GM13977 (cell line): ENCODE measurements around the gene CFDP1.

ENCODE experiments used
- DNase-seq: peaks from one replicate; pipeline ENCODE4 v3.0.0; 2012; ENCODE audit warnings: low spot score
- in situ Hi-C: fragments of 300-500 bp; cut with MboI; formaldehyde crosslinking; loops from one replicate; pipeline ENCODE4 v1.12.0; 2022; ENCODE audit warnings: low sequenced_read_pairs, low pct_unique_long_range_greater_than_20kb, mixed read lengths, inconsistent platforms; ENCODE audit not compliant: unreplicated experiment
- TF ChIP-seq, protein P1 (sequence below): IDR thresholded peaks from 2 replicates; pipeline ENCODE4 v1.5.1; 2012; ENCODE audit warnings: mild to moderate bottlenecking, control low read depth; ENCODE audit not compliant: insufficient read depth; ENCODE audit errors: extremely low read depth, missing control alignments

CFDP1 gene

GRCh38 chr16:75392906-75393305 lies 40.4 kb downstream of the CFDP1 start:
- TF ChIP-seq, protein P1, sequence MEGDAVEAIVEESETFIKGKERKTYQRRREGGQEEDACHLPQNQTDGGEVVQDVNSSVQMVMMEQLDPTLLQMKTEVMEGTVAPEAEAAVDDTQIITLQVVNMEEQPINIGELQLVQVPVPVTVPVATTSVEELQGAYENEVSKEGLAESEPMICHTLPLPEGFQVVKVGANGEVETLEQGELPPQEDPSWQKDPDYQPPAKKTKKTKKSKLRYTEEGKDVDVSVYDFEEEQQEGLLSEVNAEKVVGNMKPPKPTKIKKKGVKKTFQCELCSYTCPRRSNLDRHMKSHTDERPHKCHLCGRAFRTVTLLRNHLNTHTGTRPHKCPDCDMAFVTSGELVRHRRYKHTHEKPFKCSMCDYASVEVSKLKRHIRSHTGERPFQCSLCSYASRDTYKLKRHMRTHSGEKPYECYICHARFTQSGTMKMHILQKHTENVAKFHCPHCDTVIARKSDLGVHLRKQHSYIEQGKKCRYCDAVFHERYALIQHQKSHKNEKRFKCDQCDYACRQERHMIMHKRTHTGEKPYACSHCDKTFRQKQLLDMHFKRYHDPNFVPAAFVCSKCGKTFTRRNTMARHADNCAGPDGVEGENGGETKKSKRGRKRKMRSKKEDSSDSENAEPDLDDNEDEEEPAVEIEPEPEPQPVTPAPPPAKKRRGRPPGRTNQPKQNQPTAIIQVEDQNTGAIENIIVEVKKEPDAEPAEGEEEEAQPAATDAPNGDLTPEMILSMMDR = no peak
- DNase-seq = no peak
- in situ Hi-C loops = no loop called here

- in situ Hi-C loops = no loop called here
- TF ChIP-seq, protein P1 = no peak
- no peak for DNase-seq
These were observed 42.2 kb downstream of the CFDP1 start for GRCh38 chr16:75390926-75391653.

DNA sequence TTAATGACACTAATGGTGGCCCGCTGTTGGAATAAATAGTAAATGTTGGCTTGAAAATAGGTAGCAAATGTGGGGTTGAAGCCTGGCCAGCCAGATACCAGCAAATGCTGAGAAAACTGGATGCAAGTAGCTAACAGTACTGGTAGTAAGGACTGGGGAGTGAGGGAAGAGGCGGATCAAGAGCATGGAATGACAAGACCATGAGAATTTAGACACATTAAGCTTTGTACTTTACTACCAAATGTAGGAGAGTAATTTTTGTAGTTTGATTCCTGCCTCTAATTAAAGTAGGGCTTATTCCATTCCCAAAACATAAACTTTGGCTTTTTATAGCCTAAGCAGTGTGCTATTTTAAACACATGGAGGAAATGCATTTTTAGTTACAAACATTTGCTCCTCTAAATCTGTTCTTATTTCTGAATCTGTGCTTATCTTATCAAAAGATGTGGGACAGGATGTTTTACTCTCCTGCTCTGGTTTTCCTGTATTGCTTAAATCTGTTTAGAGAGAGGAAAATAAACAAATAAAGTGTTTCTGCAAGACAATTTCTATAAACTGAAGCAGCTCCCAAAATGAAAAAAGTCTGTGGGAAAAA lies 44.1 kb downstream of the CFDP1 start:
- in situ Hi-C loops = loop anchor here (10.0 kb wide), 1 partner anchor 174 kb away; the partner anchor contains the start of gene CTRB1
- TF ChIP-seq, protein P1 = no peak
- no peak for DNase-seq

DNA sequence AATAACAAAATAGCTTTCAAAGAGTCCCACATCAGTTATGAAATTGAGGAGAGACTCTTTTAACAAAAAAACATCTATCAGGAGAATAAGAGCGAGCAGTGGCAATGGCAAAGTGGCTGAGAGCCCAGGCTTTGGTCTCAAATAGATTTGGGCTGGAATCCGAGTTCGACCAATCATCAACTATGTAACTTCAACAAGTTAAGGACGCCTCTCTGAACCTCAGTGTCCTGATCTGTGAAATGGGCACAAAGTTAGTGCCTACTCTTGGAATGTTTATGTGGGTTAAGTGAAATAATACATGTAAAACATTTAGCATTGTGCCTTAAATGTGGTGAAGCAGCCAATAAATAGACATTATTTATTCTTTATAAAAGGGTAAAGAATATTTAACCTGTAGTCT lies 45.4 kb downstream of the CFDP1 start:
- in situ Hi-C loops = loop anchor here (10.0 kb wide), 1 partner anchor 173 kb away; the partner anchor contains the start of gene CTRB1
- TF ChIP-seq, protein P1 = no peak
- no peak for DNase-seq

DNA sequence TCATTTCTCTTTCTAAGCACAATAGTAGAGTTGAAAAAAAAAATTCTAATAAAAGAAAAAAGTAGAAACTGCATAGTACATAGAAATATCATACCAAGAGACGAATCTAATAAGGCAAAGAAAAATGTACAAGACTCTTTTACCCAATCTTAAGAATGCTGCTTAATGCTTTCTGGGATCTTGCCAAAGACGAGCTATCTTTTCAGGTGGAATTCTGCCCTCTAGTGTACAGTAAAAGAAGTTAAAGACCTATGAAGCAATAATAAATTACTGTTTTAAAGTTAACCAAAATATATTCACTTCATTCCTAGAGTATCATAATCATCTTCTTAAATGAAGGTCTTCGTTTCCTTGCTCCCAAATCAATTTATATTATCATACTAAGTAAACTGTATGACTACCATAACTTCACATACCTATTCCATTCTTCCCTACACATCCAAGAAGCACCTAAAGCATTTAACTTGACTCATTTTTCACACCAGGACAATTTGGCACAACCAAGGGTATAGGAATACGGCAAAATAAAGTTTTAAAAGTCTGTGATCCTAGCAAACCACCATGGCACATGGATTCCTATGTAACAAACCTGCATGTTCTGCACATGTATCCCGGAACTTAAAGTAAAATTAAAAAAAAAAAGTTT lies 47.7 kb downstream of the CFDP1 start:
- TF ChIP-seq, protein P1 = peak; percentile 58
- DNase-seq = peak; percentile 61
- in situ Hi-C loops = loop anchor here (10.0 kb wide), 1 partner anchor 171 kb away; the partner anchor contains the start of gene CTRB1

DNA sequence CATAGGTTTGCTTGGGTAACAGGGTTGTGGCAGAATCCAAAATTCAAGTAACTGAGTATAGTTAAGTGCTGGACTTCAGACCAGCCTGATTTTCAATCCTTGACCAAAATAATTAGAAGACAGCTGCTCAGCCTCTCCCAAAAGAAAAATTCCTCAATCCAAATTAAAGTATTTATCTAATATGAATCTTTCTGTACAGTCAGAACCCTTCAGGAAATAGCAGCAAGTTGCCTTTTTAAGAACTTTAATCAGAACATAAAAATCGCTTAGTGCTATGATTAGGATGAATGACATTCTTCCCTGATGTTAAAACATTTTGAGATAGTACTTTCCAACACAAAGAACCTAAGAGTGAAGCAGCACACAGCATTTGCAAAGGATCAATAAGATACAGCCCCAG lies 50.2 kb downstream of the CFDP1 start:
- in situ Hi-C loops = loop anchor here (10.0 kb wide), 1 partner anchor 168 kb away; the partner anchor contains the start of gene CTRB1
- DNase-seq = no peak
- TF ChIP-seq, protein P1 = no peak
